Endothelial cell of umbilical vein (primary cell): ENCODE results near the gene HLTF. TPM values are rescaled to one million over a fixed set of nuclear protein-coding genes. Genes with fewer than 3 reads are reported as not detected.

Source experiments
- BruUV-seq: library from RNA; stranded (reverse); fragments of 400-500 nt; replicated peaks from 2 replicates; lab custom pipeline; 2021; lab: Mats Ljungman, UMichigan
- CTCF ChIA-PET: fragments of 300-600, 350-600 bp; sonication (Branson Sonifier 250); formaldehyde crosslinking; loops from one replicate; lab custom pipeline; 2021; ENCODE audit warnings: antibody characterized with exemption, inconsistent platforms; lab: Charles Lee
- POLR2A ChIA-PET: fragments of 300-600, 350-600 bp; sonication (Branson Sonifier 250); formaldehyde crosslinking; loops from one replicate; lab custom pipeline; 2021; ENCODE audit warnings: antibody characterized with exemption, inconsistent platforms; lab: Charles Lee
- DNase-seq: peaks from one replicate; pipeline ENCODE4 v3.0.0-alpha.2; 2011; ENCODE audit warnings: low read depth, low spot score
- FAIRE-seq: peaks from 2 replicates; lab custom pipeline; 2011; peaks lifted over from hg19 to GRCh38; lab: Jason Lieb, UNC
- H2AFZ ChIP-seq: 2 replicates; pipeline ENCODE4 v1.6.0; 2012; ENCODE audit warnings: low read depth, low read length, control low read depth, inconsistent platforms
- H3K27ac ChIP-seq: 2 replicates; pipeline ENCODE4 v1.5.1; 2011; ENCODE audit warnings: low read depth, mild to moderate bottlenecking, control low read depth, low read length, moderate library complexity; ENCODE audit not compliant: insufficient read depth
- H3K27me3 ChIP-seq, 2 experiments: 2 replicates each; pipeline versions ENCODE4 v1.6.0 to v1.6.1; 2011; ENCODE audit warnings: low read length in 2 of 2, mixed read lengths in 1 of 2; ENCODE audit not compliant: control insufficient read depth in 2 of 2, insufficient read depth in 2 of 2
- H3K36me3 ChIP-seq, 2 experiments: 2 replicates in 1 of 2; 3 replicates in 1 of 2; pipeline ENCODE4 v1.5.1; 2011; ENCODE audit warnings: low read length in 2 of 2, mild to moderate bottlenecking in 1 of 2, moderate library complexity in 1 of 2; ENCODE audit not compliant: control insufficient read depth in 2 of 2, insufficient read depth in 2 of 2; ENCODE audit errors: extremely low read depth in 1 of 2
- H3K4me1 ChIP-seq: 3 replicates; pipeline ENCODE4 v1.5.1; 2011; ENCODE audit warnings: mild to moderate bottlenecking, low read length; ENCODE audit not compliant: control insufficient read depth, insufficient read depth; ENCODE audit errors: extremely low read depth
- H3K4me2 ChIP-seq: 2 replicates; pipeline ENCODE4 v1.6.1; 2011; ENCODE audit warnings: low read length, control low read depth, mixed read lengths; ENCODE audit not compliant: insufficient read depth
- H3K4me3 ChIP-seq, 3 experiments: fragments of 200-600 bp in 1 of 3; sonication (generic), shearing (Covaris generic) in 1 of 3; replicated peaks in 1 of 3; 2 replicates each; pipeline ENCODE4 v1.5.1; 2011 to 2016; ENCODE audit warnings: control low read depth in 3 of 3, low read length in 3 of 3, mild to moderate bottlenecking in 2 of 3, inconsistent platforms in 1 of 3, low read depth in 1 of 3, moderate library complexity in 1 of 3; ENCODE audit not compliant: insufficient read depth in 1 of 3
- H3K79me2 ChIP-seq: 2 replicates; pipeline ENCODE4 v1.6.0; 2012; ENCODE audit warnings: low read length, inconsistent platforms; ENCODE audit not compliant: control insufficient read depth, insufficient read depth
- H3K9ac ChIP-seq: replicated peaks from 2 replicates; pipeline ENCODE3; 2011; ENCODE audit warnings: low read length, control low read depth; ENCODE audit not compliant: insufficient read depth; ENCODE audit errors: extremely low read depth
- H3K9me1 ChIP-seq: replicated peaks from 3 replicates; pipeline ENCODE4 v1.6.0; 2011; ENCODE audit warnings: mild to moderate bottlenecking, low read length; ENCODE audit not compliant: control insufficient read depth, insufficient read depth; ENCODE audit errors: extremely low read depth
- H3K9me3 ChIP-seq: replicated peaks from 2 replicates; pipeline ENCODE4 v1.5.1; 2012; ENCODE audit warnings: low read length, inconsistent platforms; ENCODE audit not compliant: control insufficient read depth, insufficient read depth
- H4K20me1 ChIP-seq: replicated peaks from 2 replicates; pipeline ENCODE3; 2011; ENCODE audit warnings: mild to moderate bottlenecking, low read length; ENCODE audit not compliant: control insufficient read depth, insufficient read depth; ENCODE audit errors: extremely low read depth
- CTCF ChIP-seq, 2 donors: IDR thresholded peaks; 1 replicate in 1 of 2; 2 replicates in 1 of 2; pipeline ENCODE4 v1.5.1; 2011; ENCODE audit warnings: low read length in 2 of 2, mild to moderate bottlenecking in 2 of 2, moderate library complexity in 2 of 2, control low read depth in 1 of 2, inconsistent platforms in 1 of 2, low read depth in 1 of 2; ENCODE audit not compliant: insufficient read depth in 1 of 2; ENCODE audit errors: extremely low read depth in 1 of 2
- EZH2 ChIP-seq: IDR thresholded peaks from 2 replicates; pipeline ENCODE4 v1.6.1; 2012; ENCODE audit warnings: borderline replicate concordance, low read depth, mild to moderate bottlenecking, moderate library complexity, low read length, inconsistent platforms; ENCODE audit not compliant: severe bottlenecking
- FOS ChIP-seq: IDR thresholded peaks from 2 replicates; pipeline ENCODE4 v1.6.1; 2011; ENCODE audit warnings: mild to moderate bottlenecking, low read length, moderate library complexity, borderline replicate concordance; ENCODE audit not compliant: insufficient read depth
- GATA2 ChIP-seq: IDR thresholded peaks from 2 replicates; pipeline ENCODE4 v1.7.0; 2011; ENCODE audit warnings: low read depth, mild to moderate bottlenecking, moderate library complexity, mixed read lengths, low read length; ENCODE audit not compliant: insufficient read length, insufficient read depth
- JUN ChIP-seq: IDR thresholded peaks from 2 replicates; pipeline ENCODE4 v1.6.1; 2011; ENCODE audit warnings: borderline replicate concordance, low read depth; ENCODE audit not compliant: insufficient read length, insufficient read depth
- MYC ChIP-seq: IDR thresholded peaks from one replicate; pipeline ENCODE4 v1.6.1; 2011; ENCODE audit warnings: mild to moderate bottlenecking, low read depth, low read length
- POLR2A ChIP-seq: IDR thresholded peaks from 2 replicates; pipeline ENCODE4 v1.6.1; 2012; ENCODE audit warnings: low read depth, mild to moderate bottlenecking, control low read depth, low read length
- POLR2AphosphoS5 ChIP-seq: IDR thresholded peaks from 2 replicates; pipeline ENCODE4 v1.6.1; 2012; ENCODE audit warnings: low read depth, mild to moderate bottlenecking, control low read depth, low read length, moderate library complexity; ENCODE audit not compliant: insufficient read depth
- dilution Hi-C: fragments of 300-500 bp; cut with MboI; formaldehyde crosslinking; loops from one replicate; pipeline ENCODE4 v1.15.0; 2019; ENCODE audit warnings: low sequenced_read_pairs; ENCODE audit not compliant: extremely low pct_ligation_motif_present
- intact Hi-C: fragments of 100-400 bp; cut with micrococcal nuclease; formaldehyde crosslinking; loops from one replicate; pipeline ENCODE4 v1.10.0; 2022
- polyA plus RNA-seq, 4 experiments: library from polyadenylated mRNA; depleted of rRNA in 3 of 4; stranded (reverse) in 3 of 4; unstranded in 1 of 4; fragments of >200 nt; gene quantifications; 2 replicates each; pipeline versions ENCODE4 v1.2.1 to v1.2.3, GENCODE V29; 2011 to 2012; ENCODE audit warnings: missing spikeins in 1 of 4
- total RNA-seq: library from RNA; stranded (reverse); gene quantifications from 2 replicates; pipeline ENCODE4 v1.2.3, GENCODE V29; 2021
- TF ChIP-seq, protein P1 (sequence below): IDR thresholded peaks from 2 replicates; pipeline ENCODE4 v1.6.1; 2011; ENCODE audit not compliant: insufficient read depth, insufficient read length

The HLTF gene
- total and polyA plus RNA-seq, 2 donors (not counting 3 experiments of a cell fraction or from before 2014, with no cell fraction given): 8.7 to 24.6 TPM

DNA sequence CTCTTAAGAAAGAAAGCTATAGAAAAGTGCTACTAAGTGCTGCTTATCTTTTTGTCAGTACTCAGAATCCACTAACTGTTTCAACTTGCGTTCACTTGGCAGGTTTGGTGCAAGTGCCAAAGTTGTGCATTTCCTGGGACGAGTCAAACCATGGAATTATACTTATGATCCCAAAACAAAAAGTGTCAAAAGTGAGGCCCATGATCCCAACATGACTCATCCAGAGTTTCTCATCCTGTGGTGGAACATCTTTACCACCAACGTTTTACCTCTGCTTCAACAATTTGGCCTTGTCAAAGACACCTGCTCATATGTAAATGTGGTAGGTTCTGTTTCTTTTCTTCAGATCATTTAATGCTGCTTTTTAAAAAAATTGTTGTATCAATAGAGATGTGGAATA, 62.4 kb downstream of the HLTF start:
- intact Hi-C loops: no loop called here
- TF ChIP-seq FOS (no peak), CTCF (IDR thresholded peaks at IDR 0.05; ENCODE audit: extremely low read depth in 1 of 2, insufficient read depth in 1 of 2, low read depth in 1 of 2, low read length in 2 of 2) (no peak), MYC (no peak), GATA2 (no peak), POLR2A (no peak), POLR2AphosphoS5 (no peak), JUN (no peak), EZH2 (no peak)
- TF ChIP-seq, protein P1, sequence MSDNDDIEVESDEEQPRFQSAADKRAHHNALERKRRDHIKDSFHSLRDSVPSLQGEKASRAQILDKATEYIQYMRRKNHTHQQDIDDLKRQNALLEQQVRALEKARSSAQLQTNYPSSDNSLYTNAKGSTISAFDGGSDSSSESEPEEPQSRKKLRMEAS: no peak
- no peaks in the 10 kb centered on the region for H3K9me1 ChIP-seq

More for the DNA sequence above, 62.4 kb downstream of the HLTF start:
- no peak overlapping the region for H3K4me3 ChIP-seq
- H3K9me3 ChIP-seq: no peaks in the 10 kb centered on the region
- no peak overlapping the region for H3K4me2 ChIP-seq
- no peaks in the 10 kb centered on the region for H3K79me2 ChIP-seq
- no TSS peak for BruUV-seq
- FAIRE-seq (no peak), DNase-seq (no peak)
- no peak overlapping the region for H2AFZ ChIP-seq
- no peaks in the 10 kb centered on the region for H3K27me3 ChIP-seq
- POLR2A ChIA-PET: no interaction called here
- H3K36me3 ChIP-seq: peaks cover 6 to 10% of the 10 kb centered on the region in 2 experiments
- dilution Hi-C loops: no loop called here
- CTCF ChIA-PET: interaction anchor here (1.6 kb wide), 1 partner anchor 69 kb away, joined by 3 read pairs; no protein-coding TSS in a partner anchor
- H3K4me1 ChIP-seq: no peaks in the 10 kb centered on the region
- no peak overlapping the region for H3K27ac ChIP-seq
- no peak overlapping the region for H3K9ac ChIP-seq
- no peaks in the 10 kb centered on the region for H4K20me1 ChIP-seq
